ENCODE results near the gene ZMIZ1. TPM values are rescaled to one million over a fixed set of nuclear protein-coding genes. Genes with fewer than 3 reads are reported as not detected.

ZMIZ1 gene
- total RNA-seq, 1 experiment from 2014 or later: 35.8 TPM

DNA sequence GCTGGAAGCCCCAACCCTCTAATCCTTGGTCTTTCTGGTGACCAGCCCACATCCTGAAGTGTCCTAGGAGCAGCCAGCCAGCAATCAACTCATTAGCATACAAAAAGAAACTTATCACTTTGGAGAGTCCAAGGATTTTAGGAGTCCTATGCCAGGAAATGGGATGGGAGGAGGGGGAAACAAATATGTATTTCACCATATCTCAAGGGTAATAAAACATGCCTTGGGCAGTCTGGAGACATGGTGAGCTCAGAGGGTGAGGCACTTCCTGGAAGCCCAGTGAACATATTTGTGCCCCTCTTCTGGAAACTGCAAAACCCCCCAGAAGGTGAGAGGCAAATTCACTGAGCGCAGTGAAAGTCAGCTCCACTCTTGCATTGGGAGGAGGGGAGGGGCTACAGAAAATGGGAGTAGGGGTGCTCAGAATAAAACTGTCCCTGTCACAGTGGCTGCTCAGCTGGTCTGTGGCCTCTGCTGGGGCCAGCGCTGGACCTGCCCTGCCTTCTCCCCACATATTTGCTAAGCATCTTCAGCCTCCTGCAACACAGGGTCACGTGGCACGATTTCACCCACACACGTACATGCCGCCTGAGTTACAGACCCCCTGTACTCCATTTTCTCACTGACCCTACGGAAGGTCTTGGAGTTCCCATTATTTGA, 17.7 kb upstream of the ZMIZ1 start:
- TF ChIP-seq EZH2 (IDR thresholded peaks at IDR 0.05; ENCODE audit: borderline replicate concordance, low read depth, low read length, poor library complexity, severe bottlenecking): no peak
- TF ChIP-seq, protein P1, sequence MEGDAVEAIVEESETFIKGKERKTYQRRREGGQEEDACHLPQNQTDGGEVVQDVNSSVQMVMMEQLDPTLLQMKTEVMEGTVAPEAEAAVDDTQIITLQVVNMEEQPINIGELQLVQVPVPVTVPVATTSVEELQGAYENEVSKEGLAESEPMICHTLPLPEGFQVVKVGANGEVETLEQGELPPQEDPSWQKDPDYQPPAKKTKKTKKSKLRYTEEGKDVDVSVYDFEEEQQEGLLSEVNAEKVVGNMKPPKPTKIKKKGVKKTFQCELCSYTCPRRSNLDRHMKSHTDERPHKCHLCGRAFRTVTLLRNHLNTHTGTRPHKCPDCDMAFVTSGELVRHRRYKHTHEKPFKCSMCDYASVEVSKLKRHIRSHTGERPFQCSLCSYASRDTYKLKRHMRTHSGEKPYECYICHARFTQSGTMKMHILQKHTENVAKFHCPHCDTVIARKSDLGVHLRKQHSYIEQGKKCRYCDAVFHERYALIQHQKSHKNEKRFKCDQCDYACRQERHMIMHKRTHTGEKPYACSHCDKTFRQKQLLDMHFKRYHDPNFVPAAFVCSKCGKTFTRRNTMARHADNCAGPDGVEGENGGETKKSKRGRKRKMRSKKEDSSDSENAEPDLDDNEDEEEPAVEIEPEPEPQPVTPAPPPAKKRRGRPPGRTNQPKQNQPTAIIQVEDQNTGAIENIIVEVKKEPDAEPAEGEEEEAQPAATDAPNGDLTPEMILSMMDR (conservative IDR thresholded peaks at IDR 0.05; ENCODE audit: low read depth, low read length): no peak
- BruUV-seq (replicated peaks): no TSS peak
- no peak overlapping the region for H3K27ac ChIP-seq (ENCODE audit: low read depth, low read length, poor library complexity, severe bottlenecking)
- no peak for DNase-seq (ENCODE audit: low spot score)
- H3K4me1 ChIP-seq (ENCODE audit: insufficient read depth, low read length, poor library complexity, severe bottlenecking): no peaks in the 10 kb centered on the region
- H3K9me3 ChIP-seq (ENCODE audit: low read depth, low read length, poor library complexity, severe bottlenecking): no peaks in the 10 kb centered on the region
- ChIA-PET CTCF (no interaction called here), POLR2A (ENCODE audit: low non-redundant PET) (interaction anchor here (0.6 kb wide), 1 partner anchor 64 kb away, joined by 4 read pairs; no protein-coding TSS in a partner anchor)
- no peaks in the 10 kb centered on the region for H3K36me3 ChIP-seq (ENCODE audit: insufficient read depth, low read length, poor library complexity, severe bottlenecking)
- no peak overlapping the region for H3K4me3 ChIP-seq (ENCODE audit: low read depth, low read length, poor library complexity, severe bottlenecking)
- intact Hi-C loops (cut with micrococcal nuclease; ENCODE audit: unreplicated experiment): no loop called here
- no peaks in the 10 kb centered on the region for H3K27me3 ChIP-seq (replicated peaks; ENCODE audit: insufficient read depth, low read depth, low read length, poor library complexity)

DNA sequence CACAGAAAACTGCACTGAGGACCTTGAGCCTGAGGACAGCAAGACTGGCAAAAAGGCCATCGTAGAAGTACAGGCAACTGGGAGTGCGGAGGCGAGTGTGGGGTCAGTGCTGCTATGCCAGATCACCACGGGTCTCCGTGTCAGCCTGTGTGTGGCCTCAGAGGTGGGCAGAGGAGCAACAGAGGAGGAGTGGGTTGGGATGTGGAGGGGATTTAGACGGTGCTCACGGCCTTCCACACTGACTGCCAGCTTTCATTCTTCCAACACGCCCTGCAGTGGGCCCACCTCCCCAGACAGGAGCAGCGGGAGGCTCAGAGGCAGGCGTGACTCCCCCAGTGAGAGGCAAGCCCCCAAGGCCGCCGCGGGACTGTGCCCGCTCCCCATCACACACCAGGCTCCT, 17.0 kb upstream of the ZMIZ1 start:
- no TSS peak for BruUV-seq (replicated peaks)
- Histone ChIP-seq H3K9me3 (ENCODE audit: low read depth, low read length, poor library complexity, severe bottlenecking) (no peaks in the 10 kb centered on the region), H3K4me3 (ENCODE audit: low read depth, low read length, poor library complexity, severe bottlenecking) (no peak overlapping the region), H3K36me3 (ENCODE audit: insufficient read depth, low read length, poor library complexity, severe bottlenecking) (no peaks in the 10 kb centered on the region), H3K27ac (ENCODE audit: low read depth, low read length, poor library complexity, severe bottlenecking) (no peak overlapping the region), H3K4me1 (ENCODE audit: insufficient read depth, low read length, poor library complexity, severe bottlenecking) (no peaks in the 10 kb centered on the region), H3K27me3 (replicated peaks; ENCODE audit: insufficient read depth, low read depth, low read length, poor library complexity) (no peaks in the 10 kb centered on the region)
- intact Hi-C loops (cut with micrococcal nuclease; ENCODE audit: unreplicated experiment): no loop called here
- ChIA-PET CTCF (no interaction called here), POLR2A (ENCODE audit: low non-redundant PET) (interaction anchor here (0.6 kb wide), 1 partner anchor 75 kb away, joined by 7 read pairs; no protein-coding TSS in a partner anchor)
- TF ChIP-seq, protein P1 (conservative IDR thresholded peaks at IDR 0.05; ENCODE audit: low read depth, low read length): no peak
- TF ChIP-seq EZH2 (IDR thresholded peaks at IDR 0.05; ENCODE audit: borderline replicate concordance, low read depth, low read length, poor library complexity, severe bottlenecking): no peak
- no peak for DNase-seq (ENCODE audit: low spot score)

DNA sequence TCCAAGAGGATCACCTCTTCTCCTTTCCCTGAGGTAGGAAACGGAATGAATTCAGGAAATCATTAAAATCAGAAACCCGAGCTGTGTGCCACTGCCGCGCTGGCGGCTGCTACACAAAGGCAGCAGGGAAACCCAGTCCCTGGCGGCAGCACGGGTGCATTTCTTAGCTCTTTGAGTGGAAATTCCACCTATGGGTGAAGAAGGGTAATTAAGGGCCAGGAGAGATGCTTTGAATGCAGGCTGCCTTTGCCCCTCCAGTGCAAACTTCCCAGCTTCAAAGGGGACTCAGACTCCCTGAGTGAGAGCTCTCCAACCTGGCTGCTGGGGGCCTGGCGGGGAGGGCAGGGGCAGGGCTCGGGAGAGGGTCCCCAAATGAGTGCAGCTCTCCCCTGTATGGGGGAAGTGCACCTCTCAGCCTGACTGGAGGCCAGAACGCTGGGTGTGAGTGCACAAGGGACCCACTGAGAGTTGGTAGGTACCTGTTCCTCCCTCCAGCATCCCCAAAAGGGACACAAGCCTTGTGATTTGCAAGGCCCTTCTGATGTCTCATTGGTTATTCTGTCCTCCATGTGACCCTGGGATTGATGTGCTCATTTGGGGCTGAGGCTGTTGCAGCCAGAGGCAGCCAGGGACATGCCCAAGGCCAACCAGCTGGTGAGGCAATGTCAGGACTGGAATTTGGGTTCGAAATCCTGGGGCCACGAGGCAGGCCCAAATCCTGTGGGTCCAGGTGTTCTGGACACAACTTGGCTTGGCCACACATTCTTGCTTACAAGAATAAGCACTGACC, 16.3 kb upstream of the ZMIZ1 start:
- BruUV-seq (replicated peaks): no TSS peak
- Histone ChIP-seq H3K36me3 (ENCODE audit: insufficient read depth, low read length, poor library complexity, severe bottlenecking) (no peaks in the 10 kb centered on the region), H3K4me3 (ENCODE audit: low read depth, low read length, poor library complexity, severe bottlenecking) (no peak overlapping the region), H3K4me1 (ENCODE audit: insufficient read depth, low read length, poor library complexity, severe bottlenecking) (no peaks in the 10 kb centered on the region), H3K9me3 (ENCODE audit: low read depth, low read length, poor library complexity, severe bottlenecking) (no peaks in the 10 kb centered on the region), H3K27ac (ENCODE audit: low read depth, low read length, poor library complexity, severe bottlenecking) (no peak overlapping the region), H3K27me3 (replicated peaks; ENCODE audit: insufficient read depth, low read depth, low read length, poor library complexity) (no peaks in the 10 kb centered on the region)
- POLR2A ChIA-PET (ENCODE audit: low non-redundant PET): interaction anchor here (0.6 kb wide), 1 partner anchor 75 kb away, joined by 7 read pairs; no protein-coding TSS in a partner anchor
- intact Hi-C loops (cut with micrococcal nuclease; ENCODE audit: unreplicated experiment): no loop called here
- CTCF ChIA-PET: no interaction called here
- TF ChIP-seq, protein P1 (conservative IDR thresholded peaks at IDR 0.05; ENCODE audit: low read depth, low read length): 0 out of 2 replicates have a peak, but pooled peaks have one; percentile 21
- TF ChIP-seq EZH2 (IDR thresholded peaks at IDR 0.05; ENCODE audit: borderline replicate concordance, low read depth, low read length, poor library complexity, severe bottlenecking): no peak
- DNase-seq (ENCODE audit: low spot score): peak; percentile 50
